ENCODE measurements around the gene ZNF750. TPM values are rescaled to one million over a fixed set of nuclear protein-coding genes. Genes with fewer than 3 reads are reported as not detected.

The ZNF750 gene
- total RNA-seq, 1 experiment from 2014 or later = 0.14 TPM

DNA sequence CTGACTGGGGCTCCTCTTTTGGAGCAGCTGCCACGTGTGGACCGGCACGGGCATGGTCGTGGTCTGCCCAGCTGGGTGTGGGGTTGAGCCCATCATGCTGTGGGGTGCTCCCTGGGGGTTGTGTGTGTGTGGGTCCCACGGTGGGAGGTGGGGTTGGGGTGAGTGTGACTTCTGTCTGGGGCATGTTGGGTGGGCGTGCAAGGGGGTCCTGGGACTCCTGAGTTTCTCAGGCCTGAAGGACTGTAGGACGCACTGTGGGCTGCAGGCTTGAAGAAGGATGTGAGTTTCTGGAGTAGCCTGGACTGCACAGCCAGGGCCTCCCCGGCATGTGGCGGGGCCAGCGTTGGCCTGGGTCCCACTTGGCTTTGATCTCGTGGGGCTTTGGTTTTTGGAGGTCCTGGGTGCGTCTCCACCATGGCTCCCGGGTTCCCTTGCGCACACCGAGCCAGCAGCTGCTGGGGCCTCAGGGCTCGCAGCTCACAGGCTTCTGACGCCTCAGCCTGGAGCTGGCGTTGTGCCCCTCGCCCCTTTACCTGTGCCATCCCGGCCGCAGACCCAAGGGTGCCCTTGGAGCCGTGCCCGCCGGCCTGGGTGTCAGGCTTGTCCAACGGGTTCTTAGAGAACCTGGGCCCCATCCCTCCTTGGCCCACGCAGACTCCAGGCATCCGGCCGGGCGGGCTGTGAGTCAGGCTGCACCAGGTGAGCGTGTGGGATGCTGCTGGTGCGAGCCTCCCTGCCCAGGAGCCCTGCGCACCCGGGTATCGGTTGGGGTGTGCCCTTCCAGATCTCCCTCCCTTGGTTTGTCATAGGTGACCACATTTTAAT lies 34.4 kb upstream of the ZNF750 start:
- H3K36me3 ChIP-seq (ENCODE audit: control insufficient read depth, insufficient read depth, low read length) = no peaks in the 10 kb centered on the region
- CTCF ChIA-PET = interaction anchor here (1.3 to 2.7 kb wide), 4 partner anchors 15 to 92 kb away, joined by 5 to 38 read pairs (median 10); no protein-coding TSS in a partner anchor
- BruUV-seq (replicated peaks) = no TSS peak

DNA sequence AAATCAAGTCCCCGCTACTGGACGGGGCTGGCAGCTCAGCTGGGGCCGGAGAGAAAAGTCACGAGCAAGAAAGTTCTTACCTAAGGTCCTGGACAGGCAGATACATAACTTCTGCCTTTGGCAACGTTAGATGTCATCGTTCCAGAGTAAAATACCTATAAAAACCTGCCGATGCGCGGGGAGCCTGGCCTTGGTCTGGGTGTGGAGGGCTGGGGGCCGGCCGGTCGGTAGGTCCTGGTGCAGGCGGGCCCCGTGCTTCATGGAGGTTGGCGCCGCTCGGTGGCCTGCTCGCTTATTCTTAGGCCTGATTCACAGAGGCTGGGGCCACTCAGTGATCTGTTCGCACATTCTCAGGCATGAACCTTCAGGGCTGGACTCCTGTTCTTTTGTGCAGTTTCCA lies 33.7 kb upstream of the ZNF750 start:
- intact Hi-C loops (cut with micrococcal nuclease; ENCODE audit: unreplicated experiment) = no loop called here
- no peak for DNase-seq
- ChIA-PET POLR2A (interaction anchor here (0.7 kb wide), 1 partner anchor 306 kb away, joined by 5 read pairs; no protein-coding TSS in a partner anchor), CTCF (no interaction called here)
- Histone ChIP-seq H3K27me3 (replicated peaks; ENCODE audit: control insufficient read depth, insufficient read depth, low read length) (no peaks in the 10 kb centered on the region), H3K4me3 (ENCODE audit: low read depth, low read length) (no peak overlapping the region), H3K36me3 (ENCODE audit: control insufficient read depth, insufficient read depth, low read length) (no peaks in the 10 kb centered on the region), H3K4me1 (peaks cover 23% of the 10 kb centered on the region), H3K9me3 (no peaks in the 10 kb centered on the region)
- TF ChIP-seq, protein P1, sequence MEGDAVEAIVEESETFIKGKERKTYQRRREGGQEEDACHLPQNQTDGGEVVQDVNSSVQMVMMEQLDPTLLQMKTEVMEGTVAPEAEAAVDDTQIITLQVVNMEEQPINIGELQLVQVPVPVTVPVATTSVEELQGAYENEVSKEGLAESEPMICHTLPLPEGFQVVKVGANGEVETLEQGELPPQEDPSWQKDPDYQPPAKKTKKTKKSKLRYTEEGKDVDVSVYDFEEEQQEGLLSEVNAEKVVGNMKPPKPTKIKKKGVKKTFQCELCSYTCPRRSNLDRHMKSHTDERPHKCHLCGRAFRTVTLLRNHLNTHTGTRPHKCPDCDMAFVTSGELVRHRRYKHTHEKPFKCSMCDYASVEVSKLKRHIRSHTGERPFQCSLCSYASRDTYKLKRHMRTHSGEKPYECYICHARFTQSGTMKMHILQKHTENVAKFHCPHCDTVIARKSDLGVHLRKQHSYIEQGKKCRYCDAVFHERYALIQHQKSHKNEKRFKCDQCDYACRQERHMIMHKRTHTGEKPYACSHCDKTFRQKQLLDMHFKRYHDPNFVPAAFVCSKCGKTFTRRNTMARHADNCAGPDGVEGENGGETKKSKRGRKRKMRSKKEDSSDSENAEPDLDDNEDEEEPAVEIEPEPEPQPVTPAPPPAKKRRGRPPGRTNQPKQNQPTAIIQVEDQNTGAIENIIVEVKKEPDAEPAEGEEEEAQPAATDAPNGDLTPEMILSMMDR (IDR thresholded peaks at IDR 0.05; ENCODE audit: insufficient read depth in 1 of 2, low read depth in 1 of 2, low read length in 1 of 2, severe bottlenecking in 1 of 2, unreplicated experiment in 1 of 2) = no peak
- H3K4me1 Mint-ChIP-seq (ENCODE audit: low read depth, unreplicated experiment) = peaks cover 23% of the 10 kb centered on the region
- H3K27me3 Mint-ChIP-seq (ENCODE audit: insufficient read depth, unreplicated experiment) = no peaks in the 10 kb centered on the region
- H3K36me3 Mint-ChIP-seq (ENCODE audit: insufficient read depth, unreplicated experiment) = peaks cover 24% of the 10 kb centered on the region
- H3K9me3 Mint-ChIP-seq (ENCODE audit: unreplicated experiment) = no peaks in the 10 kb centered on the region
- BruUV-seq (replicated peaks) = no TSS peak
- no peak overlapping the region for H3K4me3 Mint-ChIP-seq (ENCODE audit: unreplicated experiment)
- no peak overlapping the region for H3K27ac Mint-ChIP-seq (ENCODE audit: unreplicated experiment)

More for the DNA sequence above, 34.4 kb upstream of the ZNF750 start:
- Mint-ChIP-seq H3K27me3 (ENCODE audit: insufficient read depth, unreplicated experiment) (no peaks in the 10 kb centered on the region), H3K4me1 (ENCODE audit: low read depth, unreplicated experiment) (peaks cover 27% of the 10 kb centered on the region), H3K4me3 (ENCODE audit: unreplicated experiment) (no peak overlapping the region), H3K27ac (ENCODE audit: unreplicated experiment) (peak overlapping the region; percentile 86), H3K9me3 (ENCODE audit: unreplicated experiment) (no peaks in the 10 kb centered on the region), H3K36me3 (ENCODE audit: insufficient read depth, unreplicated experiment) (peaks cover 24% of the 10 kb centered on the region)
- TF ChIP-seq, protein P1 (IDR thresholded peaks at IDR 0.05; ENCODE audit: insufficient read depth in 1 of 2, low read depth in 1 of 2, low read length in 1 of 2, severe bottlenecking in 1 of 2, unreplicated experiment in 1 of 2) = no peak
- H3K9me3 ChIP-seq = no peaks in the 10 kb centered on the region
- no peak for DNase-seq
- no peak overlapping the region for H3K4me3 ChIP-seq (ENCODE audit: low read depth, low read length)
- H3K27me3 ChIP-seq (replicated peaks; ENCODE audit: control insufficient read depth, insufficient read depth, low read length) = no peaks in the 10 kb centered on the region
- POLR2A ChIA-PET = interaction anchor here (1.0 kb wide), 1 partner anchor 16 kb away, joined by 3 read pairs; no protein-coding TSS in a partner anchor
- peaks cover 23% of the 10 kb centered on the region for H3K4me1 ChIP-seq
- intact Hi-C loops (cut with micrococcal nuclease; ENCODE audit: unreplicated experiment) = no loop called here

DNA sequence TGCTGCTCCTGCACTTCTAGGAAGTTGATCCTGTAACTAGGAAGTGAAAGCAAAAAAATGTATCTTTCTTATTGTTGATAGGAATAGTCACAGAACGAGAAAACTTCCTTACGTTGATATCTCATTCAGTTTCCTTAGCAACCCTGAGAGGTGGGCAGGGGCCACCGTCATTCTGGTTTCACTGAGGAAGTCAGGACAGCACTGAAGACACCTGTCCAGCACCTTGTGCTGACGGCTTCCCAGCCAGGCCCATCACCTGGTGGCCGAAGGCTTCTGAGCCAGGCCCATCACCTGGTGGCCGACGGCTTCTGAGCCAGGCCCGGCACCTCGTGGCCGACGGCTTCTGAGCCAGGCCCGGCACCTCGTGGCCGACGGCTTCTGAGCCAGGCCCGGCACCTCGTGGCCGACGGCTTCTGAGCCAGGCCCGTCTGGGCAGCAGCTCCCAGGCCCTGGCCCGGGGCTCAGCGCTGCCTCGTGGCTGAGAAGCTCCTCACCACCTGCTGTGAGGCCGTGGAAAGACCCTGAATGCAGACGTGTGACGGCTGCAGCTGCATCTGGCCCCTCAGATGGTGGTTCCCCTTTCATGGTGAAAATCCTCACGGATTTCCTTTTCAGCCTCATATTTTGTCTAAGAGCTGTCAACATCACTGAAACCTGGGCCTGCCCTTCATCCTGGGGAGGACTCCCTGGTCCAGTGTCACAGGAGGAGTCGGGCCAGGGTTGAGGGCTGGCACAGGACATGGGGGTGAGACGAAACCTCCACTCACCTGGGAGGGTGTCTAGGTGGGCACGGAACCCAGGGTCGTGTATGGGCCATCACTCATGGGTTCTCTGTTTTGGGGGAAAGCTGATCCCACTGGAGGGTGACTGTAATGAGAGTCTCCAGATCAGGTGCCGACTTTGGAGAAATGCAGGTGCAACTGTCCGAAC lies 33.0 kb upstream of the ZNF750 start:
- no TSS peak for BruUV-seq (replicated peaks)
- no peak overlapping the region for H3K4me3 ChIP-seq (ENCODE audit: low read depth, low read length)
- TF ChIP-seq, protein P1 (IDR thresholded peaks at IDR 0.05; ENCODE audit: insufficient read depth in 1 of 2, low read depth in 1 of 2, low read length in 1 of 2, severe bottlenecking in 1 of 2, unreplicated experiment in 1 of 2) = no peak
- no peak for DNase-seq
- H3K9me3 Mint-ChIP-seq (ENCODE audit: unreplicated experiment) = no peaks in the 10 kb centered on the region
- no peaks in the 10 kb centered on the region for H3K27me3 Mint-ChIP-seq (ENCODE audit: insufficient read depth, unreplicated experiment)
- no peak overlapping the region for H3K4me3 Mint-ChIP-seq (ENCODE audit: unreplicated experiment)
- H3K36me3 ChIP-seq (ENCODE audit: control insufficient read depth, insufficient read depth, low read length) = no peaks in the 10 kb centered on the region
- peaks cover 23% of the 10 kb centered on the region for H3K4me1 Mint-ChIP-seq (ENCODE audit: low read depth, unreplicated experiment)
- ChIA-PET CTCF (no interaction called here), POLR2A (interaction anchor here (0.7 kb wide), 1 partner anchor 306 kb away, joined by 5 read pairs; no protein-coding TSS in a partner anchor)
- intact Hi-C loops (cut with micrococcal nuclease; ENCODE audit: unreplicated experiment) = no loop called here
- H3K9me3 ChIP-seq = no peaks in the 10 kb centered on the region
- peaks cover 23% of the 10 kb centered on the region for H3K4me1 ChIP-seq
- peaks cover 19% of the 10 kb centered on the region for H3K36me3 Mint-ChIP-seq (ENCODE audit: insufficient read depth, unreplicated experiment)
- H3K27me3 ChIP-seq (replicated peaks; ENCODE audit: control insufficient read depth, insufficient read depth, low read length) = no peaks in the 10 kb centered on the region
- no peak overlapping the region for H3K27ac Mint-ChIP-seq (ENCODE audit: unreplicated experiment)
